Thyroid gland (tissue), 4 donors: Measurements from ENCODE around the gene SYF2.

Source experiments
- CTCF ChIP-seq, 6 experiments: fragments of 200-600 bp in 3 of 6; fragments of 450-650 bp in 3 of 6; sonication (generic) in 3 of 6; IDR thresholded peaks; one replicate each; pipeline ENCODE4 v1.5.1; 2016 to 2019; ENCODE audit warnings: antibody characterized with exemption in 6 of 6, mild to moderate bottlenecking in 2 of 6, inconsistent platforms in 1 of 6, moderate library complexity in 1 of 6
- POLR2A ChIP-seq, 2 donors: fragments of 450-650 bp; IDR thresholded peaks; one replicate each; pipeline ENCODE4 v1.6.1; 2017; ENCODE audit warnings: antibody characterized with exemption in 2 of 2, mild to moderate bottlenecking in 2 of 2, moderate library complexity in 1 of 2

- TF ChIP-seq CTCF (IDR thresholded peaks at IDR 0.05) (no peak), POLR2A (IDR thresholded peaks at IDR 0.05) (no peak)
Observed at GRCh38 chr1:25195835-25196234, 36.5 kb downstream of the SYF2 start.
